Natural killer cell (primary cell): ENCODE measurements around the gene TOGARAM1. TPM values are rescaled to one million over a fixed set of nuclear protein-coding genes. Genes with fewer than 3 reads are reported as not detected.

ENCODE experiments used
- ATAC-seq, 3 donors: fragments of 150-1000 bp in 2 of 3; fragments of 200-7000 bp in 1 of 3; cut with Tn5 transposase; 1 replicate in 1 of 3; 2 replicates in 2 of 3; pipeline ENCODE4 v1.10.0; 2021; ENCODE audit warnings: mild to moderate bottlenecking in 2 of 3, moderate library complexity in 2 of 3
- DNase-seq, 2 donors: peaks; one replicate each; pipeline versions ENCODE4 v3.0.0 to v3.0.0-alpha.2; 2013 to 2021; ENCODE audit warnings: mixed read lengths in 1 of 2
- H3K27ac ChIP-seq: one replicate; pipeline ENCODE4 v1.5.1; 2013; ENCODE audit warnings: mild to moderate bottlenecking, low read length
- H3K27me3 ChIP-seq: one replicate; pipeline ENCODE4 v1.6.1; 2013; ENCODE audit warnings: low read length; ENCODE audit not compliant: control insufficient read depth, insufficient read depth
- H3K36me3 ChIP-seq: one replicate; pipeline ENCODE4 v1.6.1; 2013; ENCODE audit warnings: low read length; ENCODE audit not compliant: control insufficient read depth, insufficient read depth
- H3K4me1 ChIP-seq: one replicate; pipeline ENCODE4 v1.6.1; 2013; ENCODE audit warnings: low read length; ENCODE audit not compliant: control insufficient read depth, insufficient read depth
- H3K4me3 ChIP-seq: one replicate; pipeline ENCODE4 v1.5.1; 2013; ENCODE audit warnings: low read length
- H3K9me3 ChIP-seq: one replicate; pipeline ENCODE4 v1.6.1; 2013; ENCODE audit warnings: low read length; ENCODE audit not compliant: control insufficient read depth, insufficient read depth
- H3K27ac Mint-ChIP-seq, 2 donors: one replicate each; pipeline ENCODE4 v1.8.0; 2022; ENCODE audit warnings: mild to moderate bottlenecking in 2 of 2, mixed read lengths in 2 of 2, moderate library complexity in 1 of 2
- H3K27me3 Mint-ChIP-seq, 2 donors: one replicate each; pipeline ENCODE4 v1.8.0; 2022; ENCODE audit warnings: low read depth in 2 of 2, mixed read lengths in 2 of 2
- H3K36me3 Mint-ChIP-seq: one replicate; pipeline ENCODE4 v1.8.0; 2022; ENCODE audit warnings: mixed read lengths
- H3K4me1 Mint-ChIP-seq, 2 donors: one replicate each; pipeline ENCODE4 v1.8.0; 2022; ENCODE audit warnings: mixed read lengths in 2 of 2
- H3K4me3 Mint-ChIP-seq: one replicate; pipeline ENCODE4 v1.8.0; 2022; ENCODE audit warnings: mild to moderate bottlenecking, moderate library complexity, mixed read lengths
- H3K9me3 Mint-ChIP-seq, 2 donors: one replicate each; pipeline ENCODE4 v1.8.0; 2022; ENCODE audit warnings: mixed read lengths in 2 of 2
- WGBS: methylation state at CpG from one replicate; pipeline ENCODE4 v1.1.7; 2013; ENCODE audit warnings: missing lambda C conversion rate; ENCODE audit not compliant: insufficient coverage; 5-methylcytosine and 5-hydroxymethylcytosine counted together
- intact Hi-C: fragments of 100-400 bp; cut with micrococcal nuclease; formaldehyde crosslinking; loops from one replicate; pipeline ENCODE4 v1.14.2; 2022
- total RNA-seq, 4 donors: library from RNA; stranded (reverse); fragments of 120-200 nt in 1 of 4; gene quantifications; one replicate each; pipeline versions ENCODE4 v1.2.3 to v1.2.4, GENCODE V29; 2013 to 2022
- TF ChIP-seq, protein P1 (sequence below): fragments of 200-600 bp; IDR thresholded peaks from one replicate; pipeline ENCODE4 v1.8.0; 2022; ENCODE audit warnings: antibody characterized with exemption

TOGARAM1 gene
- total RNA-seq, 3 donors from 2014 or later (not counting 1 experiment from before 2014, with no cell fraction given) = 17.4 to 21.4 (median 19.6) TPM

DNA sequence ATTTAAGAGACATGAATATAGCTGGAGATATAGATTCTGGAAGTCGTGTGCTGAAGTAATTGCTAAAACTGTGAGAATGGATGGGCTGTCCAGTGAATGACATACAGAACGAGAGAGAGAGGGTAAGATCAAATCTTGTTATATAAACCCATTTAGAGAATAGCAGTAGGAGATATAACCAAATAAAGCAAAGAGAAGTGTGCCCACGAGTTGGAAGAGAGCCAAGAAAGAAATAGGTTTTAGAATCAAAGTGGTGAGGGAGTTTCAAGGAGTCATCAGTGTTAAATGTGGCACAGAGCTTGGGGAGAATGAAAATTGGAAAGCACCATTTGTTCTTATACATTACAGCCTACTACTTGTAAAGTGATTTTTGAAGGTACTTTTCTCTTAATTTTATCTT, 19.2 kb downstream of the TOGARAM1 start:
- Mint-ChIP-seq H3K27me3 (no peaks in the 10 kb centered on the region), H3K4me1 (peaks cover 11 to 22% of the 10 kb centered on the region in 2 donors), H3K27ac (no peak overlapping the region), H3K9me3 (no peaks in the 10 kb centered on the region), H3K4me3 (no peak overlapping the region), H3K36me3 (no peaks in the 10 kb centered on the region)
- intact Hi-C loops = no loop called here
- no peaks in the 10 kb centered on the region for H3K27me3 ChIP-seq
- 65% methylated on average over 3 of the region's 3 CpGs for WGBS
- DNase-seq (peak in 1 of 2 donors; percentile 40), ATAC-seq (no peak)
- no peak overlapping the region for H3K4me3 ChIP-seq
- no peaks in the 10 kb centered on the region for H3K4me1 ChIP-seq
- TF ChIP-seq, protein P1, sequence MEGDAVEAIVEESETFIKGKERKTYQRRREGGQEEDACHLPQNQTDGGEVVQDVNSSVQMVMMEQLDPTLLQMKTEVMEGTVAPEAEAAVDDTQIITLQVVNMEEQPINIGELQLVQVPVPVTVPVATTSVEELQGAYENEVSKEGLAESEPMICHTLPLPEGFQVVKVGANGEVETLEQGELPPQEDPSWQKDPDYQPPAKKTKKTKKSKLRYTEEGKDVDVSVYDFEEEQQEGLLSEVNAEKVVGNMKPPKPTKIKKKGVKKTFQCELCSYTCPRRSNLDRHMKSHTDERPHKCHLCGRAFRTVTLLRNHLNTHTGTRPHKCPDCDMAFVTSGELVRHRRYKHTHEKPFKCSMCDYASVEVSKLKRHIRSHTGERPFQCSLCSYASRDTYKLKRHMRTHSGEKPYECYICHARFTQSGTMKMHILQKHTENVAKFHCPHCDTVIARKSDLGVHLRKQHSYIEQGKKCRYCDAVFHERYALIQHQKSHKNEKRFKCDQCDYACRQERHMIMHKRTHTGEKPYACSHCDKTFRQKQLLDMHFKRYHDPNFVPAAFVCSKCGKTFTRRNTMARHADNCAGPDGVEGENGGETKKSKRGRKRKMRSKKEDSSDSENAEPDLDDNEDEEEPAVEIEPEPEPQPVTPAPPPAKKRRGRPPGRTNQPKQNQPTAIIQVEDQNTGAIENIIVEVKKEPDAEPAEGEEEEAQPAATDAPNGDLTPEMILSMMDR = no peak
- no peaks in the 10 kb centered on the region for H3K9me3 ChIP-seq
- no peak overlapping the region for H3K27ac ChIP-seq
- no peaks in the 10 kb centered on the region for H3K36me3 ChIP-seq

DNA sequence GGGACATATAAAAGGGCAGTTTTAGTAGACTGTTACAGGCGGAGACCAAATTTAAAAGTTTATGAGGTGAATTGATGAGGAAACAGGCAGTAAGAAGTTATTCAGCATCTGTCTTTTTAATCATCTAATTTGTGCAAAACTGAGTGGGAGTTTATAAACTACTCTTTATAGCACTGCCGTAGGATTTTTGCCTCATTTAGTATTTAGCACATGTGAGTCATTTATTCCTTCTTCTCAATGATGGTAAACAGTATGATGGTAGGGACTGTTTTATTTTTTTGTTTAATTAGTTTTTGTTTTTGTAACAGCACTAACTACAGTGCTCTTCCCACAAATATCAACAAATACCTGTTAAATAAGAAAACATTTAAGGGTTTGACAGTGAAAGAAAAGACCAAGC, 20.6 kb downstream of the TOGARAM1 start:
- Histone ChIP-seq H3K4me3 (no peak overlapping the region), H3K36me3 (no peaks in the 10 kb centered on the region), H3K9me3 (no peaks in the 10 kb centered on the region), H3K27ac (no peak overlapping the region), H3K27me3 (no peaks in the 10 kb centered on the region), H3K4me1 (no peaks in the 10 kb centered on the region)
- H3K27me3 Mint-ChIP-seq = no peaks in the 10 kb centered on the region
- intact Hi-C loops = no loop called here
- no peaks in the 10 kb centered on the region for H3K36me3 Mint-ChIP-seq
- peaks cover 11 to 20% of the 10 kb centered on the region in 2 donors for H3K4me1 Mint-ChIP-seq
- H3K9me3 Mint-ChIP-seq = no peaks in the 10 kb centered on the region
- no peak overlapping the region for H3K27ac Mint-ChIP-seq
- 94% methylated on average over 1 of the region's 2 CpGs for WGBS
- no peak overlapping the region for H3K4me3 Mint-ChIP-seq
- TF ChIP-seq, protein P1 = no peak
- ATAC-seq (no peak), DNase-seq (no peak)

DNA sequence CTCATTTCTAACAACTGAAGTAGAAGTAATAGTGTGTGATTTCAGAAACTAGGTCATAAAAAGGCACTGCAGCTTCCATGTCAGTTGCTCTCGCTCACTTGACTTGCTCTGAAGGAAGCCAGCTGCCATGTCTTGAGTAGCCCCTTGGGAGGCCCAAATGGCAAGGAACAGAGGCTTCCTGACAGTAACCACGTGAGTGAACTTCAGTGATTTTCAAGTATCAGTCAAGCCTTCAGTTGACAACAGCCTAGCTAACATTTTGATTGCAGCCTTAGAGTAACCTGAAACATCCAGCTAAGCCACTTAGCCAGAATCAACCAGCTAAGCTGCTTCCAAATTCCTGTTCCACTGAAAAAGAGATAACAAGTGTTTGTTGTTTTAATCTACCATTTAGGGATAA, 26.7 kb downstream of the TOGARAM1 start:
- intact Hi-C loops = no loop called here
- Mint-ChIP-seq H3K9me3 (no peaks in the 10 kb centered on the region), H3K4me3 (no peak overlapping the region), H3K36me3 (no peaks in the 10 kb centered on the region), H3K27ac (no peak overlapping the region), H3K27me3 (no peaks in the 10 kb centered on the region), H3K4me1 (peaks cover 13 to 18% of the 10 kb centered on the region in 2 donors)
- H3K27ac ChIP-seq = no peak overlapping the region
- ATAC-seq = no peak
- no peak overlapping the region for H3K4me3 ChIP-seq
- H3K4me1 ChIP-seq = no peaks in the 10 kb centered on the region
- no peaks in the 10 kb centered on the region for H3K27me3 ChIP-seq
- TF ChIP-seq, protein P1 = no peak
- H3K36me3 ChIP-seq = no peaks in the 10 kb centered on the region
- no peak for DNase-seq
- 77% methylated on average over 2 of the region's 2 CpGs for WGBS
- no peaks in the 10 kb centered on the region for H3K9me3 ChIP-seq
